HEK293T (cell line): Measurements from ENCODE around the gene PMS1.

Source experiments
- ARNT ChIP-seq: fragments of 450-650 bp; IDR thresholded peaks from 2 replicates; pipeline ENCODE4 v1.6.1; 2017; ENCODE audit warnings: mild to moderate bottlenecking
- BHLHE40 ChIP-seq: fragments of 450-650 bp; IDR thresholded peaks from 2 replicates; pipeline ENCODE4 v1.6.1; 2016; ENCODE audit warnings: mild to moderate bottlenecking, moderate library complexity, borderline replicate concordance
- FOXA1 ChIP-seq: fragments of 450-650 bp; IDR thresholded peaks from 2 replicates; pipeline ENCODE4 v1.6.1; 2016; ENCODE audit warnings: mild to moderate bottlenecking
- FOXK2 ChIP-seq: fragments of 450-650 bp; IDR thresholded peaks from 2 replicates; pipeline ENCODE4 v1.6.1; 2016; ENCODE audit warnings: mild to moderate bottlenecking
- LEF1 ChIP-seq: fragments of 450-650 bp; IDR thresholded peaks from 2 replicates; pipeline ENCODE4 v1.6.1; 2017; ENCODE audit warnings: mild to moderate bottlenecking, borderline replicate concordance
- PKNOX1 ChIP-seq: fragments of 450-650 bp; IDR thresholded peaks from 2 replicates; pipeline ENCODE4 v1.6.1; 2016
- SP1 ChIP-seq: fragments of 450-650 bp; IDR thresholded peaks from 2 replicates; pipeline ENCODE4 v1.6.1; 2017

GRCh38 chr2:189837326-189837725 is 53.1 kb downstream of the PMS1 start:
- no peak for TF ChIP-seq LEF1
- no peak for TF ChIP-seq SP1
- no peak for TF ChIP-seq FOXK2
- no peak for TF ChIP-seq PKNOX1
- no peak for TF ChIP-seq ARNT
- TF ChIP-seq BHLHE40: no peak
- no peak for TF ChIP-seq FOXA1
